SW480 (cell line): ENCODE measurements around the gene CETP.
"Not testable (repeated sequence)": the region's sequence is repeated elsewhere in the genome, so short reads cannot be mapped to it uniquely, and the experiment has no call there.

Experiments used
- DNase-seq: peaks from one replicate; pipeline ENCODE4 v3.0.0-alpha.2; 2016; ENCODE audit warnings: low spot score

CETP gene

GRCh38 chr16:56997931-56998330 is 36.2 kb downstream of the CETP start:
- no peak for DNase-seq

DNA sequence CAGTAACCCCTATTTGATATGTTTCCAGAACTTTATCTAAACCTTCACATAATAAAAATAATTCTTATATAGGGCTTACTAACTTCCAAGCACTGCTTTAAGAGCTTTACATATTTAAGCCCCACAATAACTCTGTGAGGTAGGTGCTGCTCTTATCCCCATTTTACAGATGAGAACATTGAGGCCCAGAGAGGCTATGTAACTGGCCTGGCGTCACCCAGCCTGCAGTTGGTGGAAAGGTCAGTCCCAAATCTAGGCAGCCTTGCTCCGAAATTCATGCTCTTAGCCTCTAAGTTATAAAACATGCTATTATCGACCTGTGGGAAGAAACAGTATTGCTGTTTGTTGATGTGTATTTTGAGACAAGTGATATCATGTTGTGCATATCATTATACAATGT is 36.6 kb downstream of the CETP start:
- no peak for DNase-seq

- no peak for DNase-seq
Observed at GRCh38 chr16:56998861-56999260, 37.1 kb downstream of the CETP start.

DNA sequence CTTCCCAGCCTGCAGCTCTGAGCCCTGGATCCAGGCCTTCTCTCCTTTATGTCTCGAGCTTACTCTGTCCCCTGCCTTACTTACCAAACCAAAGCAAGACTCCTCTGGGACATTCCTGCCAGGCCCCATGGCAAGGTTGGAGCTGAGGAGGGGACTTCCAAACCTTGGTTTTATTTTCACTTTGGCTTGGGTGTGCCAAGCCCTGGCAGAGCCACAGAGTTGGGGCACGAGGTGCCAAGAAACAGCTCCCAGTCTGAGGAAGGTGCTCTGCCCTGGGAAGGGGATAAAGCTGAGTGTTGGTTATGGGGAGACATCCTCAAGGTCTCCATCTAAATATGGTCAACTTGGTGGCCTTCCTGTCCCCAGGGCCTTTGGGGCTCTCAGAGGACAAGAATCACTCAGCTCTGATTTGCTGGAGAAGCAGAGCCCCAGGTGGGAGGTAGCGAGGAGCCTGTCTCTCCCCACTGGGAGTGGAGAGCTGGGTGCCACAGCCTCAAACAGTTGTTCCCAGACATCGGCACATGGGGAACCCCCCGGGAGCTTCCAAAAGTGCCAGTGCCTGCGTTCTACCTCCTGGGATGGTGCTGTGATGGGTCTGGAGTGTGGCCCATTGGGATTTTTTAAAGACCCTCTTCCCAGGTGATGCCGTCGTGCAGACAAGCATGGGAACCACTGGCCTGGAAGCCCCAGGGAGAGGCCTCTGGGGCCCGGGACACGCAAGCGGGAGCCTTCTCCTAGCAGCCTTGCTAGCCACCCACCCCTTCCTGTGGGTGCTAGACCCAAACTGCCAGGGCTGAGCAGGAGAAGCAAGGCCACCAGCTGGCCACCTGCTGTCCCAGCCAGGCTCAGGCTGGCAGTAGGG is 37.9 kb downstream of the CETP start:
- DNase-seq: no peak

- DNase-seq: no peak
Observed at GRCh38 chr16:57000271-57001025, 38.7 kb downstream of the CETP start.

DNA sequence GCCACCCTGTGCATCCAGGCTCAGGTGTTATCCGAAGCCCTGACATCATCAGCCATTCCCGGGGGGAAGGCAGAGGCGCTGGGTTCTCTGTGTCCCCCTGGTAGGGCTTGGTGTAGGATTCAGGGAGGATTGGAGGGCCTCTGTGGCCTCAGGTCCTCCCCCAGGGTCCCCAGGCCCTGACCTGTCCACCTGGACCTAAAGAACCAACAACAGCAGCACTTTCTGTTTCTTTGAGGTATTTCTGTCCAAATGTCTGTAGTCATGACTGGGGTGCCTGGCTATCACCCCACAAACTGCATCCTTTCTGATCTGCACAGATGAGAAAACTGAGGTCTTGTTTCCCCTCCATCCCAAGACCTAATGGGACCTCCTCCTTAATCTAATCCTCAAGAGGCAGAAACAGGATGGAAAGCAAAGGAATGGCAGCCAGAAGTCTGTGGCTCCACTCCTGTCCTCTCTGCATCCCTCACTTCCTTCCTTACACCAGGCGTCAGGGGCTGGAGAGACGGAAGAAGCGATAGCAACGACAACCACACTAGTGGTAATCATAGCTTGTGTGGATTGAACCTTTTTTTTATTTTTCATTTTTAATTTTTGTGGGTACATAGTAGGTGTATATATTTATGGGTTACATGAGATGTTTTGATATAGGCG is 39.4 kb downstream of the CETP start:
- DNase-seq: no peak

- no peak for DNase-seq
Observed at GRCh38 chr16:57003439-57004386, 42.0 kb downstream of the CETP start.

DNA sequence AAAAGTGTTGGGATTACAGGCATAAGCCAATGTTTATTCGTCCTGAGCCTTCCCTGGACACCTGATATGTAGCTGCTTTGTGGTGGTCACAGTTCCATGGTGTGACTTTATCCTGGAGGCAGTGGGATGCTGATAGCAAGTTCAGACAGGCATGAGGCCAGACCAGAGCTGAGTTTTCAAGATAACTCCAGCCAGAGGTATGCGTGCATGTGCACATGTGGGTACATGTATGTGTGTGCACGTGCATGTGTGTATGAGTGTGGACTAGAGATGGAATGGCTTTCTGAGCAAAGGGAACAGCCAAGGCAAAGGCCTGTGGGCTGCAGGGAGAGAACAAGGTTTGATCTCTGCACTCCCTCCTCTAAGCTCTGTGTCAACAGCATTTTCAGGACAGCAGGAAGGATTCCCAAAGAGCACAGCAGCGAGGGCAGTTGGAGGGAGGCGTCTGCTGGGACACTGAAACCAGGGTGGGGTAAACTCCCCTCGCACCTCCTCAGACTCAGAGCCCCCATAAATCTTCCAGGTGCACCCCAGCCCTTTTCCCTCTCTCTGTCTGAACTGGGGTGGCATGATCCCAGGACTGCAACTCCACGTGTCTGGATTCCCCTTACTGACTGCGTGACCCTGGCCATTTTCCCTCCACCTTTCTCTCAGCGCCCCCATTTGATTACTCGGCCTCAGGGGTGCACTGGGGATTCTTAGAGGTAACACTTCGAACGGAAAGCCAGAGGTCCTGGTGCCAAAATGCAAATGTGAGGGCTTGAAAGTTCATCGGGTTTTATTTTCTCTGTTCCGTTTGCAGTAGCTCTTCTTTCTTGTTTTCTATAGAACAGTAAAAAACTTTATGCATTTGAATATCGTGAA is 42.9 kb downstream of the CETP start:
- DNase-seq: no peak

- not testable (repeated sequence) for DNase-seq
Observed at GRCh38 chr16:57005597-57005996, 43.8 kb downstream of the CETP start.

- no peak for DNase-seq
Observed at GRCh38 chr16:57007050-57007449, 45.3 kb downstream of the CETP start.

DNA sequence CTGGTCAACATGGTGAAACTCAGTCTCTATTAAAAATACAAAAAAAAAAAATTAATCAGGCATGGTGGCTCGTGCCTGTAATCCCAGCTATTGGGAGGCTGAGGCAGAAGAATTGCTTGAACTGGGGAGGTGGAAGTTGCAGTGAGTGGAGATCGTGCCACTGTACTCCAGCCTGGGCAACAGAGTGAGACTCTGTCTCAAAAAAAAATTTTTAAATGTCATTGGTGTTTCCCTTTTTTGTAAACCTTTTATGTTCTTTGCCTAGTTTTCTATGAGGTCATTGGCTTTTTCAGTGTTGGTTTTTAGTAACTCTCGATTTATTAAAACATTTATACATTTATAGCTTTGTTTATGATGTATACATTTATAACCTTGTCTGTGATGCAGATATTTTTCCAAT is 45.8 kb downstream of the CETP start:
- DNase-seq: no peak

- no peak for DNase-seq
Observed at GRCh38 chr16:57008440-57008839, 46.7 kb downstream of the CETP start.

DNA sequence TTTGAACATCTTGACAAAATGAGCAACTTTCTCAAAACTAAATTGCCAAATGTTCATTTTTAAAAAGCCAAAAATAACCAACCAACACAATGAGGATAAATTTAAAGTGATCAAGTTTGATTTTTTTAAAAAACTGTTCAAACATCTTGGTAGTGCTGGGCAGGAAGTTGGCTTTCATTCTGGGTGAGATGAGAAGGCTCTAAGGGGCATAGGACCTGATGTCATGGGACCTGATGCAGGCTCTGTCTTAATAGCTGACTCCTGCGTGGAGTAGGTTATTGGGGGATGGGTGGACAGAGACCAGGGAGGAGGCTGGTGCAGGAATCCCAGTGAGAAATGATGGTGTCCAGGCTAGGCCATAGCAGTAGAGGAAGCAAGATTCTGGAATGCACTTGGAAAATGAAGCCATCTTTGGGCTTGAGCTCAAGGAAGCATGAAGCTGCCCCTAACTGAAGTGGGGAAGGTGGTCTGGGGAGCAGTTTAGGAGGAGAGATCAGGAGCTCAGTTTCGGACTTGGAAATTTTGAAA is 48.0 kb downstream of the CETP start:
- no peak for DNase-seq

GRCh38 chr16:57012353-57012752 is 50.6 kb downstream of the CETP start:
- no peak for DNase-seq

- DNase-seq: peak; percentile 9
Observed at GRCh38 chr16:57013229-57013628, 51.5 kb downstream of the CETP start.

DNA sequence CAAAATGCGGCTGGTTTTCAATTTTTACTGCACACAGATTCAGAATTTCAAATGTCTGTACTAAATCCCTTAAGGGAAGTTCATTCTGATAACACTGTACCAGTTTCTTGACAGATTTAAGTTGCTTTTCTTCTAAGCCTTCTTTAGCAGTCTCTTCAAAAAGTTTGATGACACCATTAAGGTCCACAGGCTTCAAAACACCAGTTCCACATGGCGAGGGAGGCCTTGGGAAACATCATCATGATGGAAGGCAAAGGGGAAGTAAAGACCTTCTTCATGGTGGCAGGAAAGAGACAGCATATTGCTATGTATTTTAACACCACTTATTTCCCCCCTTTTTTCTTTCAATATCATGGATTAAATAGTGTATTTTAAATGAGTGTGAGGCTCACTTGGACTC is 52.2 kb downstream of the CETP start:
- no peak for DNase-seq

- no peak for DNase-seq
Observed at GRCh38 chr16:57016301-57016700, 54.6 kb downstream of the CETP start.

DNA sequence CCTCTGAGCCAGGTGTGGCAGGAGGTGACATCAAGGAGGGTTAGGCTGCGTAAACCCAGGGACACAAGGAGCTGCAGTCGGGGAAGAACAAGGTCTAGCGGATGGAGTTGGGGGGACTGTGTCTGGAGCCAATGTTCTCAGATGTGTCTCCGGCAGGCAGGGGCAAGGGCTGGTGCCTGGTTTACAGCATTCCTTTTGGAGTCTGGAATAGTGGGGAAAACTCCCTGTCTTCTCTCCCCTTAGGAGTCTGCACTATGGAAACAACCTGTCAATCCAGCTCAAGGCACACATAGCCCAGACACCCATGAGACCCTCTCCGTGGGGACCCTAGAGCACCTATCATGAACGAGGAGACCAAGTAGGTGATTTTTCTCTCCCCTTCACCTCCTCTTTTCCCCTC is 55.1 kb downstream of the CETP start:
- DNase-seq: no peak

GRCh38 chr16:57017251-57017650 is 55.5 kb downstream of the CETP start:
- peak; percentile 8 for DNase-seq

GRCh38 chr16:57019746-57020145 is 58.0 kb downstream of the CETP start:
- no peak for DNase-seq

DNA sequence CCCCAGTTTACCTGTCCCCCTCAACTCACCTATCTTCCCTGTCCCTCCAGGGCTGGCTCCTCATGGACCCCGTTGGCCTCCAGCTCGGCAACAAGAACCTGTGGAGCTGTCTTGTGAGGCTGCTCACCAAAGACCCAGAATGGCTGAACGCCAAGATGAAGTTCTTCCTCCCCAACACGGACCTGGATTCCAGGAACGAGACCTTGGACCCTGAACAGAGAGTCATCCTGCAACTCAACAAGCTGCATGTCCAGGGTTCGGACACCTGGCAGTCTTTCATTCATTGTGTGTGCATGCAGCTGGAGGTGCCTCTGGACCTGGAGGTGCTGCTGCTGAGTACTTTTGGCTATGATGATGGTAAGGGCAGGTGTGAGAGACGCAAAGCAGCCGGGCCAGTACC is 58.9 kb downstream of the CETP start:
- DNase-seq: no peak
